GM13976 (cell line): ENCODE data around the gene RRAS2.

Experiments used
- DNase-seq: peaks from one replicate; pipeline ENCODE4 v3.0.0; 2012; ENCODE audit warnings: low spot score
- CTCF ChIP-seq: IDR thresholded peaks from 2 replicates; pipeline ENCODE4 v1.5.1; 2012; ENCODE audit warnings: borderline replicate concordance, mild to moderate bottlenecking; ENCODE audit not compliant: insufficient read depth; ENCODE audit errors: extremely low read depth, missing control alignments, control extremely low read depth
- in situ Hi-C: fragments of 300-500 bp; cut with MboI; formaldehyde crosslinking; loops from one replicate; pipeline ENCODE4 v1.12.0; 2022; ENCODE audit warnings: low sequenced_read_pairs, mixed read lengths, inconsistent platforms; ENCODE audit not compliant: unreplicated experiment

RRAS2 gene

GRCh38 chr11:14251754-14252153 lies 107.2 kb downstream of the RRAS2 start:
- in situ Hi-C loops: no loop called here
- DNase-seq: no peak
- no peak for TF ChIP-seq CTCF

- in situ Hi-C loops: loop anchor here (5.0 to 10.0 kb wide), 2 partner anchors 292 to 475 kb away; no protein-coding TSS in a partner anchor
- peak; percentile 60 for DNase-seq
- TF ChIP-seq CTCF: peak; percentile 58
These were observed 109.6 kb downstream of the RRAS2 start for GRCh38 chr11:14249121-14249963.

GRCh38 chr11:14248580-14248981 lies 110.4 kb downstream of the RRAS2 start:
- in situ Hi-C loops: loop anchor here (5.0 to 10.0 kb wide), 2 partner anchors 291 to 474 kb away; no protein-coding TSS in a partner anchor
- no peak for TF ChIP-seq CTCF
- DNase-seq: no peak

- in situ Hi-C loops: loop anchor here (5.0 to 10.0 kb wide), 2 partner anchors 288 to 471 kb away; no protein-coding TSS in a partner anchor
- no peak for DNase-seq
- no peak for TF ChIP-seq CTCF
These were observed 113.5 kb downstream of the RRAS2 start for GRCh38 chr11:14245444-14245843.

GRCh38 chr11:14244926-14245325 lies 114.1 kb downstream of the RRAS2 start:
- no peak for TF ChIP-seq CTCF
- no peak for DNase-seq
- in situ Hi-C loops: loop anchor here (5.0 to 10.0 kb wide), 2 partner anchors 288 to 470 kb away; no protein-coding TSS in a partner anchor

GRCh38 chr11:14242733-14243132 lies 116.2 kb downstream of the RRAS2 start:
- TF ChIP-seq CTCF: no peak
- DNase-seq: no peak
- in situ Hi-C loops: loop anchor here (10.0 kb wide), 1 partner anchor 468 kb away; no protein-coding TSS in a partner anchor
